Measurements from ENCODE around the gene SLC6A6.

The SLC6A6 gene

DNA sequence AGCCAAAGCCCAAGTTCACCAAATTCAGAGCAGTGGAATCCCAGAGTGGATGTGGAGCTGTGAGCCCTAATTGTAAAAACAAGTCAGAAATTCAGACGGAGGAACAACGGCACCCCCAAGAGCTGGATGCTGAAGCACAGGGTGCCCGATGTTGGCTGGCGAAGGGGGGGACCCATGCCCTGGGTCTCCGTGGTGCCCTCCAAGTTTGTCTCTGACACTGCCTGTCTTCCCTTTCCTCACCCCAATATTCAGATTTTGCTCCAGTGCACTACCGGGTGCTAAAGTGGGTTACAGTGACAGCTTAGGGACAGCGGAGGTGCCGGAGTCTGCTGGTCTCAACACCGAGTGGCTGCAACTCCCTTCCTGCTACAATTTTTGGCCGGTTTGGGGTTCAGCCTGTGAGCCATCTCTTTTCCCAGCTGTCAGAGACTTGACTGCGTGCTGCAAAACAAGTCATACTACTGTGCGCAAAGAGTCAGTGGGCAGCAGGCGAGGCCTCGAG is 131.1 kb downstream of the SLC6A6 start:
- DNase-seq (ENCODE audit: extremely low read depth, insufficient read length), result no peak
- H3K36me3 ChIP-seq (ENCODE audit: control insufficient read depth, insufficient read depth, low read length), result no peaks in the 10 kb centered on the region
- H3K27me3 ChIP-seq (replicated peaks; ENCODE audit: control insufficient read depth, insufficient read depth, low read length), result no peaks in the 10 kb centered on the region; the same call in 1 of the 2 replicates
- TF ChIP-seq, protein P1, sequence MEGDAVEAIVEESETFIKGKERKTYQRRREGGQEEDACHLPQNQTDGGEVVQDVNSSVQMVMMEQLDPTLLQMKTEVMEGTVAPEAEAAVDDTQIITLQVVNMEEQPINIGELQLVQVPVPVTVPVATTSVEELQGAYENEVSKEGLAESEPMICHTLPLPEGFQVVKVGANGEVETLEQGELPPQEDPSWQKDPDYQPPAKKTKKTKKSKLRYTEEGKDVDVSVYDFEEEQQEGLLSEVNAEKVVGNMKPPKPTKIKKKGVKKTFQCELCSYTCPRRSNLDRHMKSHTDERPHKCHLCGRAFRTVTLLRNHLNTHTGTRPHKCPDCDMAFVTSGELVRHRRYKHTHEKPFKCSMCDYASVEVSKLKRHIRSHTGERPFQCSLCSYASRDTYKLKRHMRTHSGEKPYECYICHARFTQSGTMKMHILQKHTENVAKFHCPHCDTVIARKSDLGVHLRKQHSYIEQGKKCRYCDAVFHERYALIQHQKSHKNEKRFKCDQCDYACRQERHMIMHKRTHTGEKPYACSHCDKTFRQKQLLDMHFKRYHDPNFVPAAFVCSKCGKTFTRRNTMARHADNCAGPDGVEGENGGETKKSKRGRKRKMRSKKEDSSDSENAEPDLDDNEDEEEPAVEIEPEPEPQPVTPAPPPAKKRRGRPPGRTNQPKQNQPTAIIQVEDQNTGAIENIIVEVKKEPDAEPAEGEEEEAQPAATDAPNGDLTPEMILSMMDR (IDR thresholded peaks at IDR 0.05; ENCODE audit: insufficient read depth, low read length, poor library complexity, severe bottlenecking), result no peak
- H3K4me3 ChIP-seq (replicated peaks; ENCODE audit: low read depth, low read length), result no peak overlapping the region

DNA sequence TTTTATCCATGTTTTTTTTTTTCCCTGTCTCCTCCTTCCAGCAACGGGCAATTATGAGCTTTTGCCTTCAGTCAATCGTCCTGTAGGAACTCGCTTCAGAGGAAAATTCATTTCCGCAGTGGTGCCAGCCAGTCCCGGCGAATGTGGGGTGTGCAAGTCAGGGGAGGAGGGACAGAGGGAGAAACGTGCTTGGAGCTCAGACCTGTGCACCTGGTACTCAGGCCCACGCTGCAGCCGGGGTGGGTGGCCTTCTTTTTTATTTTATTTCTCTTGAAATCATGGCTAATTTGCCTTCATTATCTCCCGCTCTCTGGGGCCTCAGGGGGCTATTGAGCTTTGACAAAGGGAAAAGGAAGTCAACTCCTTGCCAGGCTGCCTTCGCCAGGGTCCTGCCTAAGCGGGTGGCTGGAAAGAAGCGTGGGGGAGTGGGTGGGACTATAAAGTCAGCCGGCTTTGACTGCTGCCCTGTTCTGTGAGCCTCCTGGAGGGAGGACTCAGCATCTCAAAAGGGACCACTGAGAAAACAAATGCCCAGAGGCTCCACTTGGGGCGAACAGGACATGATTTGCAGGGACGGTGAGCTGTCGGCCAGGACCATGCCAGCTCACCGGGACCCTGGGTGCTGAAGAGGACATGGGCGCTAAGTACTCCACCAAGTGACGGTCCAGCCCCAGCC is 132.2 kb downstream of the SLC6A6 start:
- TF ChIP-seq, protein P1 (IDR thresholded peaks at IDR 0.05; ENCODE audit: insufficient read depth, low read length, poor library complexity, severe bottlenecking), result no peak
- Histone ChIP-seq H3K27me3 (replicated peaks; ENCODE audit: control insufficient read depth, insufficient read depth, low read length) (no peaks in the 10 kb centered on the region; the same call in 1 of the 2 replicates), H3K4me3 (replicated peaks; ENCODE audit: low read depth, low read length) (no peak overlapping the region), H3K36me3 (ENCODE audit: control insufficient read depth, insufficient read depth, low read length) (no peaks in the 10 kb centered on the region)
- no peak for DNase-seq (ENCODE audit: extremely low read depth, insufficient read length)

GRCh38 chr3:14535616-14536015 is 133.2 kb downstream of the SLC6A6 start:
- Histone ChIP-seq H3K36me3 (ENCODE audit: control insufficient read depth, insufficient read depth, low read length) (no peaks in the 10 kb centered on the region), H3K27me3 (replicated peaks; ENCODE audit: control insufficient read depth, insufficient read depth, low read length) (no peaks in the 10 kb centered on the region; the same call in 1 of the 2 replicates), H3K4me3 (replicated peaks; ENCODE audit: low read depth, low read length) (no peak overlapping the region)
- TF ChIP-seq, protein P1 (IDR thresholded peaks at IDR 0.05; ENCODE audit: insufficient read depth, low read length, poor library complexity, severe bottlenecking), result no peak
- no peak for DNase-seq (ENCODE audit: extremely low read depth, insufficient read length)

DNA sequence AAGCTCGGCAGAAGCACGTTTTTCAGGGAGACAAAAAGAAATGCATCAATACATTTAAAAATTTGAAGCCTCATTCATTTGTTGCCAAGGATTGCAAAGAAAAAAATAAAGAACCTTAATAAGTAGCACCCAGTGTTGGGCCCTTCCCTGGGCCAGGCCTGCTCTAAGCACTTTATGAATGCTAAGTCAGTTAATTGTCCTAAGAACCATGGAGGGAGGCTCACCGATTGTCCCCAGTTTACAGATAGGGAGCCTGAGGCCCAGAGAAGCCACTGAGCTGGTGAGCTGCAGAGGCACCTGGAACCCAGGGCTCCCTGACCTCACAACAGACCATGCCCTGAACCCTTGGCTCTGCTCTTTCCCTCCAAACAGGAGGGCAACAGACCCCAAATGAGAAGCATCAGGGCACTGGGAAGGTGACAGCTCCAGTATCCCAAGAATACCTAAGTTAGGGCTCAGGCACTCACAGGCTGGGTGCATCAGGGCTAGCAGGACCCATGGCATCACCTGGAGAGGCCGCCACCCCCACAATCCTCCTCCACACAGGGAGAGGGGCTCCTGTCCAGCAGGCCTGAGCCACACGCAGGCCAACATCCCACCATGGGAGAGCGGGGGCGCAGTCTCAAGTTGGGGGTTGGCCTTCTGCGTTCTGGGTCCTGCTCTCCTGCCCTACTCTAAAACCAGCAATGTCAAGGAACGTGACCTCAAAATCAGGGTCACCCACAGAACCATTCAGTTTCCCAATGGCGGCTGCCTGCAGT is 133.8 kb downstream of the SLC6A6 start:
- H3K36me3 ChIP-seq (ENCODE audit: control insufficient read depth, insufficient read depth, low read length), result no peaks in the 10 kb centered on the region
- H3K27me3 ChIP-seq (replicated peaks; ENCODE audit: control insufficient read depth, insufficient read depth, low read length), result no peaks in the 10 kb centered on the region; the same call in 1 of the 2 replicates
- TF ChIP-seq, protein P1 (IDR thresholded peaks at IDR 0.05; ENCODE audit: insufficient read depth, low read length, poor library complexity, severe bottlenecking), result no peak
- H3K4me3 ChIP-seq (replicated peaks; ENCODE audit: low read depth, low read length), result no peak overlapping the region
- no peak for DNase-seq (ENCODE audit: extremely low read depth, insufficient read length)

GRCh38 chr3:14536837-14537589 is 134.6 kb downstream of the SLC6A6 start:
- no peak overlapping the region for H3K4me3 ChIP-seq (replicated peaks; ENCODE audit: low read depth, low read length)
- H3K27me3 ChIP-seq (replicated peaks; ENCODE audit: control insufficient read depth, insufficient read depth, low read length), result peaks cover 1% of the 10 kb centered on the region; the same call in 1 of the 2 replicates
- no peaks in the 10 kb centered on the region for H3K36me3 ChIP-seq (ENCODE audit: control insufficient read depth, insufficient read depth, low read length)
- no peak for DNase-seq (ENCODE audit: extremely low read depth, insufficient read length)
- TF ChIP-seq, protein P1 (IDR thresholded peaks at IDR 0.05; ENCODE audit: insufficient read depth, low read length, poor library complexity, severe bottlenecking), result no peak

Data from GM06990 (cell line).